ENCODE measurements around the gene LRP4. TPM values are rescaled to one million over a fixed set of nuclear protein-coding genes. Genes with fewer than 3 reads are reported as not detected.

The LRP4 gene
- total RNA-seq, 2 donors from 2014 or later, result 10.6 to 20.4 TPM

DNA sequence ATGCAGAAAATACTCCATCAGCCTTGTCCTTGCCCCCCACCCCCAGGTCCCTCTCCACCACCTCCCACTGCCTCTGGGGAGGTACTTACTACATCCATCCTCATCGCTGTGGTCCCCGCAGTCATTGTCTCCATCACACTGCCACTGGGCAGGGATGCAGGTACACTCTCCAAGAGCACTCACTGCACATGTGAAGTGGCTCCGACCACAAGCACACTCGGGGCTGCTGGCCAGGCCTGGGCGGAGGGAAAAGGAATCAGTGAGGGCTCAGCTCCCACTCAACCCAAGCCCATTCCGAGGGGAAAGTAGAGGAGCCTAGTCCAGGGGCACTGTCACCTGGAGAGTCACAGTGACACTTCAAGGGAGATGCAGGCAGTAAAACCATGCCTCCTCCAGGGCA is 15.7 kb downstream of the LRP4 start:
- WGBS, 2 donors, result 84 to 88% methylated on average over 6 of the region's 6 CpGs
- no peak for DNase-seq
- no peak for ATAC-seq

DNA sequence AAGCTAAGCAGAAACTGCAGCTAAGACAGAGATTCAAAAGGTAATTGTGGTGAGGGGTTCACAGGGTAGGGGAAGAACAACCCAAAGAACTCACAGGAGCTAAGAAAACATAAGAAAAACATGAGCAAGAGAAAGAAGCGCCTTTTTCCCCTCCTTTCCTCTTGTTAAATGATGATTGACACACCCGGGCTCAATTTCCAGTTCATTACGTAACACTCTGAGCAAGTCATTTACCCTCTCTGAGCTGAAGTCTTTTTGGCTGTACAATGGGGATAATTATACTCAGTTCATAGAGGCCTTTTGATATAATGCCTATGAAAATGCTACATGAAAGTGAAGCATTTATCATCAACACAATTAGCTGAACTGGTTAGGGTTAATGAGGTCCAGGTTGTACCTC is 17.2 kb downstream of the LRP4 start:
- Histone ChIP-seq H3K27ac (no peak overlapping the region), H3K27me3 (no peaks in the 10 kb centered on the region), H3K36me3 (replicated peaks in 1 of 2; ENCODE audit: insufficient read depth in 1 of 2, low read depth in 2 of 2) (peaks cover 0 to 2% of the 10 kb centered on the region in 2 donors), H3K4me3 (no peak overlapping the region), H3K9me3 (no peaks in the 10 kb centered on the region), H3K4me1 (no peaks in the 10 kb centered on the region)
- 71 to 80% methylated on average over 3 of the region's 3 CpGs for WGBS, 2 donors
- DNase-seq (no peak), ATAC-seq (no peak)
- intact Hi-C loops (cut with DNase I), result no loop called here
- TF ChIP-seq, protein P1, sequence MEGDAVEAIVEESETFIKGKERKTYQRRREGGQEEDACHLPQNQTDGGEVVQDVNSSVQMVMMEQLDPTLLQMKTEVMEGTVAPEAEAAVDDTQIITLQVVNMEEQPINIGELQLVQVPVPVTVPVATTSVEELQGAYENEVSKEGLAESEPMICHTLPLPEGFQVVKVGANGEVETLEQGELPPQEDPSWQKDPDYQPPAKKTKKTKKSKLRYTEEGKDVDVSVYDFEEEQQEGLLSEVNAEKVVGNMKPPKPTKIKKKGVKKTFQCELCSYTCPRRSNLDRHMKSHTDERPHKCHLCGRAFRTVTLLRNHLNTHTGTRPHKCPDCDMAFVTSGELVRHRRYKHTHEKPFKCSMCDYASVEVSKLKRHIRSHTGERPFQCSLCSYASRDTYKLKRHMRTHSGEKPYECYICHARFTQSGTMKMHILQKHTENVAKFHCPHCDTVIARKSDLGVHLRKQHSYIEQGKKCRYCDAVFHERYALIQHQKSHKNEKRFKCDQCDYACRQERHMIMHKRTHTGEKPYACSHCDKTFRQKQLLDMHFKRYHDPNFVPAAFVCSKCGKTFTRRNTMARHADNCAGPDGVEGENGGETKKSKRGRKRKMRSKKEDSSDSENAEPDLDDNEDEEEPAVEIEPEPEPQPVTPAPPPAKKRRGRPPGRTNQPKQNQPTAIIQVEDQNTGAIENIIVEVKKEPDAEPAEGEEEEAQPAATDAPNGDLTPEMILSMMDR (IDR thresholded peaks at IDR 0.05), result no peak
- no peak for TF ChIP-seq POLR2A (IDR thresholded peaks at IDR 0.05)

More for the DNA sequence above, 15.7 kb downstream of the LRP4 start:
- Histone ChIP-seq H3K4me3 (no peak overlapping the region), H3K27me3 (no peaks in the 10 kb centered on the region), H3K36me3 (replicated peaks in 1 of 2; ENCODE audit: insufficient read depth in 1 of 2, low read depth in 2 of 2) (peaks cover 0 to 2% of the 10 kb centered on the region in 2 donors), H3K9me3 (no peaks in the 10 kb centered on the region), H3K27ac (no peak overlapping the region), H3K4me1 (no peaks in the 10 kb centered on the region)
- intact Hi-C loops (cut with DNase I), result no loop called here
- TF ChIP-seq, protein P1 (IDR thresholded peaks at IDR 0.05), result no peak
- no peak for TF ChIP-seq POLR2A (IDR thresholded peaks at IDR 0.05)

DNA sequence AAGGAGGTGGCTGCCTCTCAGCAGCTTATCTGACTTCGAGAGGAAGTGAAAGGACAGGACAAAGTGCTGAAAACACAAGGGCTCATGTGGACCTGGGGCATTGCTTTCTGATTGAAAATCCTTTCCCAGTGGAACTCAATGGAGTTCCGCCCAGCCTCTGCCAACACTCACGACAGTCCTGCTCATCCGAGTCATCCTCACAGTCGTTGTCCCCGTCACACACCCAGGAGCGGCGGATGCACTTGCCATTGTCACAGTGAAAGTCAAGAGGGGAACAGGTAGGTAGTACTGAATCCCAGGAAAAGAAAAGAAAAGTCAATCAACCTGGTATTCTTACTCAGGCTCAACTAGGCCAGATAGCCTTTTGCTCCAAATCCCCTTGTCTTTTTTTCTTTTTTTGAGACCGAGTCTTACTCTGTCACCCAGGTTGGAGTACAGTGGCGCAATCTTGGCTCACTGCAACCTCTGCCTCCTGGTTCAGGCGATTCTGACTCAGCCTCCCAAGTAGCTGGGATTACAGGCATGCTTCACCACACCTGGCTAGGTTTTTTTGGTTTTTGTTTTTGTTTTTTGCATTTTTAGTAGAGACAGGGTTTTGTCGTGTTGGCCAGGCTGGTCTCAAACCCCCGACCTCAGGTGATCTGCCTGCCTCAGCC is 18.1 kb downstream of the LRP4 start:
- ATAC-seq (no peak), DNase-seq (no peak)
- H3K27me3 ChIP-seq, result no peaks in the 10 kb centered on the region
- H3K36me3 ChIP-seq (replicated peaks in 1 of 2; ENCODE audit: insufficient read depth in 1 of 2, low read depth in 2 of 2), result peaks cover 0 to 2% of the 10 kb centered on the region in 2 donors
- no peaks in the 10 kb centered on the region for H3K9me3 ChIP-seq
- no peak for TF ChIP-seq POLR2A (IDR thresholded peaks at IDR 0.05)
- TF ChIP-seq, protein P1 (IDR thresholded peaks at IDR 0.05), result no peak
- 94 to 96% methylated on average over 7 to 13 of the region's 13 CpGs for WGBS, 2 donors
- H3K4me1 ChIP-seq, result peaks cover 4% of the 10 kb centered on the region
- no peak overlapping the region for H3K27ac ChIP-seq
- no peak overlapping the region for H3K4me3 ChIP-seq
- intact Hi-C loops (cut with DNase I), result no loop called here

DNA sequence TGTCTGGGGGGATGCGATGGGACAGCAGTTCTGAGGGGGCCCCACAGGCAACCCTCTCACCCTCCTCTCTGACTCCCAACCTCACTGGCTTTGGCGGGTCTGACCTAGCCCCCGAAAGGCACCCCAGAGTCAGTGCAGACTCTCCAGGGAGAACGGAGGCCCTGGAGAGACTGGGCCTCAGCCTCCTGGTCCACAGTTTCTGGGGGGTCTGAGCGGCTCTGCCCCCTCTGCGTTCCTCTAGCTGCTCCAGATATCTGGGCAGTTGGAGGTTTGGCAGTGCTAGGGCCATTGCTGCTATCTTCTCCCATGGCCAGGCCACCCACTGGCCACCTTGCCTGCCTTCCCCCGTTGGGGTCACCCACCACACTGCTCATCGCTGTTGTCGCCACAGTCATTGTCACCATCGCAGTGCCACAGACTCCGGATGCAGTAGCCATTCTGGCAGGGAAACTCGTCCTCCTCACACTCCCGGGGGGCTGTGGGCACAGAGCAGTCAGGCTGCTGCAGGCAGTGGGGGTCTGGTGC is 18.8 kb downstream of the LRP4 start:
- H3K27me3 ChIP-seq, result no peaks in the 10 kb centered on the region
- no peaks in the 10 kb centered on the region for H3K9me3 ChIP-seq
- WGBS, 2 donors, result 91 to 93% methylated on average over 3 to 13 of the region's 13 CpGs
- TF ChIP-seq, protein P1 (IDR thresholded peaks at IDR 0.05), result no peak
- TF ChIP-seq POLR2A (IDR thresholded peaks at IDR 0.05), result no peak
- no peak for ATAC-seq
- DNase-seq, result no peak
- H3K27ac ChIP-seq, result no peak overlapping the region
- no peak overlapping the region for H3K4me3 ChIP-seq
- H3K4me1 ChIP-seq, result peaks cover 4% of the 10 kb centered on the region
- intact Hi-C loops (cut with DNase I), result no loop called here
- peaks cover 0 to 2% of the 10 kb centered on the region in 2 donors for H3K36me3 ChIP-seq (replicated peaks in 1 of 2; ENCODE audit: insufficient read depth in 1 of 2, low read depth in 2 of 2)

Data from body of pancreas (tissue), 4 donors.